ENCODE results near the gene RGR. TPM values are rescaled to one million over a fixed set of nuclear protein-coding genes. Genes with fewer than 3 reads are reported as not detected.
A peak's percentile ranks its signal among the peaks of the same experiment; 100 is the strongest.

RGR gene
- total RNA-seq, 5 donors from 2014 or later (not counting 1 experiment from before 2014, with no cell fraction given) = not detected

GRCh38 chr10:84201244-84201606, 43.6 kb upstream of the RGR start:
- 50% methylated on average over 2 of the region's 6 CpGs for WGBS (ENCODE audit: insufficient coverage)
- POLR2A ChIA-PET = no interaction called here
- Histone ChIP-seq H3K27me3 (replicated peaks in 1 of 2; ENCODE audit: control insufficient read depth in 2 of 2, extremely low read depth in 1 of 2, insufficient read depth in 2 of 2, low read length in 1 of 2) (peaks cover 0 to 31% of the 10 kb centered on the region in 2 experiments), H3K4me3 (ENCODE audit: control insufficient read depth in 1 of 2, extremely low read depth in 1 of 2, low read length in 1 of 2) (no peak overlapping the region), H3K27ac (ENCODE audit: low read length) (no peak overlapping the region), H3K9me3 (no peaks in the 10 kb centered on the region), H3K4me1 (ENCODE audit: control insufficient read depth in 1 of 2, extremely low read depth in 1 of 2, insufficient read depth in 2 of 2, low read length in 2 of 2) (no peaks in the 10 kb centered on the region), H3K36me3 (ENCODE audit: control insufficient read depth in 2 of 2, extremely low read depth in 1 of 2, insufficient read depth in 1 of 2, low read length in 1 of 2) (no peaks in the 10 kb centered on the region)
- Mint-ChIP-seq H3K36me3 (no peaks in the 10 kb centered on the region), H3K27me3 (peaks cover 15 to 20% of the 10 kb centered on the region in 2 donors), H3K9me3 (no peaks in the 10 kb centered on the region), H3K4me3 (no peak overlapping the region), H3K27ac (no peak overlapping the region), H3K4me1 (no peaks in the 10 kb centered on the region)
- CTCF ChIA-PET = no interaction called here
- ATAC-seq (replicated peaks in 1 of 4) (no peak), DNase-seq (no peak)

GRCh38 chr10:84201682-84202081, 43.2 kb upstream of the RGR start:
- H3K4me1 Mint-ChIP-seq = no peaks in the 10 kb centered on the region
- Histone ChIP-seq H3K4me1 (ENCODE audit: control insufficient read depth in 1 of 2, extremely low read depth in 1 of 2, insufficient read depth in 2 of 2, low read length in 2 of 2) (no peaks in the 10 kb centered on the region), H3K36me3 (ENCODE audit: control insufficient read depth in 2 of 2, extremely low read depth in 1 of 2, insufficient read depth in 1 of 2, low read length in 1 of 2) (no peaks in the 10 kb centered on the region), H3K9me3 (no peaks in the 10 kb centered on the region), H3K27me3 (replicated peaks in 1 of 2; ENCODE audit: control insufficient read depth in 2 of 2, extremely low read depth in 1 of 2, insufficient read depth in 2 of 2, low read length in 1 of 2) (peaks cover 0 to 29% of the 10 kb centered on the region in 2 experiments), H3K4me3 (ENCODE audit: control insufficient read depth in 1 of 2, extremely low read depth in 1 of 2, low read length in 1 of 2) (no peak overlapping the region), H3K27ac (ENCODE audit: low read length) (no peak overlapping the region)
- peaks cover 10 to 21% of the 10 kb centered on the region in 2 donors for H3K27me3 Mint-ChIP-seq
- no peak overlapping the region for H3K27ac Mint-ChIP-seq
- whole genome bisulfite sequencing (ENCODE audit: insufficient coverage) = 94% methylated on average over 3 of the region's 11 CpGs
- no peaks in the 10 kb centered on the region for H3K9me3 Mint-ChIP-seq
- ATAC-seq (replicated peaks in 1 of 4) (no peak), DNase-seq (no peak)
- H3K4me3 Mint-ChIP-seq = no peak overlapping the region
- POLR2A ChIA-PET = no interaction called here
- H3K36me3 Mint-ChIP-seq = no peaks in the 10 kb centered on the region
- CTCF ChIA-PET = no interaction called here

- Histone ChIP-seq H3K27ac (ENCODE audit: low read length) (no peak overlapping the region), H3K4me3 (ENCODE audit: control insufficient read depth in 1 of 2, extremely low read depth in 1 of 2, low read length in 1 of 2) (no peak overlapping the region), H3K36me3 (ENCODE audit: control insufficient read depth in 2 of 2, extremely low read depth in 1 of 2, insufficient read depth in 1 of 2, low read length in 1 of 2) (no peaks in the 10 kb centered on the region), H3K27me3 (replicated peaks in 1 of 2; ENCODE audit: control insufficient read depth in 2 of 2, extremely low read depth in 1 of 2, insufficient read depth in 2 of 2, low read length in 1 of 2) (peaks cover 0 to 24% of the 10 kb centered on the region in 2 experiments), H3K4me1 (ENCODE audit: control insufficient read depth in 1 of 2, extremely low read depth in 1 of 2, insufficient read depth in 2 of 2, low read length in 2 of 2) (no peaks in the 10 kb centered on the region), H3K9me3 (no peaks in the 10 kb centered on the region)
- Mint-ChIP-seq H3K27me3 (peaks cover 10 to 20% of the 10 kb centered on the region in 2 donors), H3K4me3 (no peak overlapping the region), H3K27ac (no peak overlapping the region), H3K9me3 (no peaks in the 10 kb centered on the region), H3K4me1 (no peaks in the 10 kb centered on the region), H3K36me3 (no peaks in the 10 kb centered on the region)
- WGBS (ENCODE audit: insufficient coverage) = 71% methylated on average over 3 of the region's 5 CpGs
- ChIA-PET CTCF (interaction anchor here in 1 of 2 donors (1.6 kb wide), 1 partner anchor 54 kb away, joined by 7 read pairs; no protein-coding TSS in a partner anchor), POLR2A (no interaction called here)
- ATAC-seq (replicated peaks in 1 of 4) (no peak), DNase-seq (no peak)
Measured at GRCh38 chr10:84202349-84202748, 42.5 kb upstream of the RGR start.

- WGBS (ENCODE audit: insufficient coverage) = 100% methylated on average over 1 of the region's 4 CpGs
Measured at GRCh38 chr10:84204122-84204521, 40.7 kb upstream of the RGR start.

GRCh38 chr10:84204610-84205009, 40.2 kb upstream of the RGR start:
- H3K27me3 Mint-ChIP-seq = peaks cover 6 to 26% of the 10 kb centered on the region in 2 donors
- H3K36me3 Mint-ChIP-seq = no peaks in the 10 kb centered on the region
- POLR2A ChIA-PET = no interaction called here
- Histone ChIP-seq H3K4me1 (ENCODE audit: control insufficient read depth in 1 of 2, extremely low read depth in 1 of 2, insufficient read depth in 2 of 2, low read length in 2 of 2) (no peaks in the 10 kb centered on the region), H3K27ac (ENCODE audit: low read length) (no peak overlapping the region), H3K36me3 (ENCODE audit: control insufficient read depth in 2 of 2, extremely low read depth in 1 of 2, insufficient read depth in 1 of 2, low read length in 1 of 2) (no peaks in the 10 kb centered on the region), H3K27me3 (replicated peaks in 1 of 2; ENCODE audit: control insufficient read depth in 2 of 2, extremely low read depth in 1 of 2, insufficient read depth in 2 of 2, low read length in 1 of 2) (peaks cover 0 to 24% of the 10 kb centered on the region in 2 experiments), H3K4me3 (ENCODE audit: control insufficient read depth in 1 of 2, extremely low read depth in 1 of 2, low read length in 1 of 2) (no peak overlapping the region), H3K9me3 (no peaks in the 10 kb centered on the region)
- ATAC-seq (replicated peaks in 1 of 4) (no peak), DNase-seq (no peak)
- H3K9me3 Mint-ChIP-seq = no peaks in the 10 kb centered on the region
- no peak overlapping the region for H3K27ac Mint-ChIP-seq
- CTCF ChIA-PET = interaction anchor here (2.1 to 4.8 kb wide), 3 partner anchors 14 to 56 kb away, joined by 11 to 51 read pairs (median 30); no protein-coding TSS in a partner anchor
- H3K4me1 Mint-ChIP-seq = no peaks in the 10 kb centered on the region
- no peak overlapping the region for H3K4me3 Mint-ChIP-seq
- 100% methylated on average over 1 of the region's 4 CpGs for WGBS (ENCODE audit: insufficient coverage)

More at GRCh38 chr10:84204122-84204521, 40.7 kb upstream of the RGR start:
- ChIA-PET POLR2A (no interaction called here), CTCF (interaction anchor here (2.1 to 4.8 kb wide), 3 partner anchors 13 to 56 kb away, joined by 11 to 51 read pairs (median 30); no protein-coding TSS in a partner anchor)
- Mint-ChIP-seq H3K4me1 (no peaks in the 10 kb centered on the region), H3K9me3 (no peaks in the 10 kb centered on the region), H3K4me3 (no peak overlapping the region), H3K27ac (no peak overlapping the region), H3K27me3 (peaks cover 6 to 26% of the 10 kb centered on the region in 2 donors), H3K36me3 (no peaks in the 10 kb centered on the region)
- no peak overlapping the region for H3K4me3 ChIP-seq (ENCODE audit: control insufficient read depth in 1 of 2, extremely low read depth in 1 of 2, low read length in 1 of 2)
- H3K4me1 ChIP-seq (ENCODE audit: control insufficient read depth in 1 of 2, extremely low read depth in 1 of 2, insufficient read depth in 2 of 2, low read length in 2 of 2) = no peaks in the 10 kb centered on the region
- H3K27me3 ChIP-seq (replicated peaks in 1 of 2; ENCODE audit: control insufficient read depth in 2 of 2, extremely low read depth in 1 of 2, insufficient read depth in 2 of 2, low read length in 1 of 2) = peaks cover 0 to 24% of the 10 kb centered on the region in 2 experiments
- H3K27ac ChIP-seq (ENCODE audit: low read length) = no peak overlapping the region
- H3K9me3 ChIP-seq = no peaks in the 10 kb centered on the region
- ATAC-seq (replicated peaks in 1 of 4) (no peak), DNase-seq (peak in 1 of 35 experiments; percentile 13)
- H3K36me3 ChIP-seq (ENCODE audit: control insufficient read depth in 2 of 2, extremely low read depth in 1 of 2, insufficient read depth in 1 of 2, low read length in 1 of 2) = no peaks in the 10 kb centered on the region

GRCh38 chr10:84205049-84205852, 39.6 kb upstream of the RGR start:
- no peak overlapping the region for H3K4me3 Mint-ChIP-seq
- DNase-seq (peak; percentile 22 to 81 (median 63)), ATAC-seq (replicated peaks in 1 of 4) (peak; percentile 64 to 91 (median 70))
- no peaks in the 10 kb centered on the region for H3K4me1 Mint-ChIP-seq
- H3K27me3 Mint-ChIP-seq = peaks cover 6 to 26% of the 10 kb centered on the region in 2 donors
- Histone ChIP-seq H3K4me1 (ENCODE audit: control insufficient read depth in 1 of 2, extremely low read depth in 1 of 2, insufficient read depth in 2 of 2, low read length in 2 of 2) (no peaks in the 10 kb centered on the region), H3K27ac (ENCODE audit: low read length) (no peak overlapping the region), H3K36me3 (ENCODE audit: control insufficient read depth in 2 of 2, extremely low read depth in 1 of 2, insufficient read depth in 1 of 2, low read length in 1 of 2) (no peaks in the 10 kb centered on the region), H3K27me3 (replicated peaks in 1 of 2; ENCODE audit: control insufficient read depth in 2 of 2, extremely low read depth in 1 of 2, insufficient read depth in 2 of 2, low read length in 1 of 2) (peaks cover 0 to 24% of the 10 kb centered on the region in 2 experiments), H3K9me3 (no peaks in the 10 kb centered on the region), H3K4me3 (ENCODE audit: control insufficient read depth in 1 of 2, extremely low read depth in 1 of 2, low read length in 1 of 2) (no peak overlapping the region)
- CTCF ChIA-PET = interaction anchor here (0.8 to 4.8 kb wide), 6 partner anchors 10 to 65 kb away, joined by 3 to 51 read pairs (median 7); no protein-coding TSS in a partner anchor
- H3K27ac Mint-ChIP-seq = no peak overlapping the region
- H3K36me3 Mint-ChIP-seq = no peaks in the 10 kb centered on the region
- 61% methylated on average over 3 of the region's 8 CpGs for WGBS (ENCODE audit: insufficient coverage)
- POLR2A ChIA-PET = no interaction called here
- no peaks in the 10 kb centered on the region for H3K9me3 Mint-ChIP-seq
